Gastroesophageal sphincter (tissue), 4 donors: ENCODE results near the gene FAM50A. TPM values are rescaled to one million over a fixed set of nuclear protein-coding genes. Genes with fewer than 3 reads are reported as not detected.

Experiments used
- ATAC-seq: fragments of 150-250 bp; one replicate; pipeline ENCODE4 v1.9.1; 2016; ENCODE audit warnings: mild to moderate bottlenecking, moderate library complexity
- H3K27ac ChIP-seq, 4 donors: fragments of 200-600 bp; sonication (generic) in 3 of 4; 1 replicate in 3 of 4; 2 replicates in 1 of 4; pipeline ENCODE4 v1.5.1; 2016 to 2019
- H3K27me3 ChIP-seq: fragments of 200-600 bp; sonication (generic); one replicate; pipeline ENCODE4 v1.5.1; 2019
- H3K36me3 ChIP-seq, 2 donors: fragments of 200-600 bp; sonication (generic); one replicate each; pipeline ENCODE4 v1.5.1; 2019; ENCODE audit warnings: control low read depth in 1 of 2
- H3K4me1 ChIP-seq, 3 donors: fragments of 200-600 bp; sonication (generic); 1 replicate in 2 of 3; 2 replicates in 1 of 3; pipeline ENCODE4 v1.5.1; 2016 to 2019; ENCODE audit warnings: control low read depth in 2 of 3
- H3K4me3 ChIP-seq, 2 donors: fragments of 200-600 bp; sonication (generic); one replicate each; pipeline ENCODE4 v1.5.1; 2019; ENCODE audit warnings: mild to moderate bottlenecking in 1 of 2, moderate library complexity in 1 of 2
- H3K9me3 ChIP-seq, 3 donors: fragments of 200-600 bp; sonication (generic); one replicate each; pipeline ENCODE4 v1.5.1; 2017 to 2019; ENCODE audit warnings: control low read depth in 2 of 3
- CTCF ChIP-seq, 4 experiments: fragments of 200-600 bp in 2 of 4; fragments of 450-650 bp in 2 of 4; sonication (generic) in 1 of 4; IDR thresholded peaks; one replicate each; pipeline ENCODE4 v1.5.1; 2017 to 2019; ENCODE audit warnings: antibody characterized with exemption in 4 of 4, mild to moderate bottlenecking in 2 of 4, moderate library complexity in 2 of 4
- EP300 ChIP-seq: sonication (generic); formaldehyde crosslinking; IDR thresholded peaks from one replicate; pipeline ENCODE4 v1.6.1; 2017; ENCODE audit warnings: antibody characterized with exemption, mild to moderate bottlenecking
- POLR2A ChIP-seq, 2 donors: fragments of 450-650 bp; IDR thresholded peaks; one replicate each; pipeline ENCODE4 v1.6.1; 2017; ENCODE audit warnings: antibody characterized with exemption in 2 of 2, mild to moderate bottlenecking in 2 of 2, moderate library complexity in 1 of 2
- POLR2AphosphoS5 ChIP-seq: sonication (generic); formaldehyde crosslinking; IDR thresholded peaks from one replicate; pipeline ENCODE4 v1.6.1; 2017; ENCODE audit warnings: antibody characterized with exemption
- WGBS, 2 donors: methylation state at CpG; one replicate each; pipeline ENCODE4 v1.1.5; 2018; ENCODE audit warnings: low coverage in 1 of 2; 5-methylcytosine and 5-hydroxymethylcytosine counted together
- total RNA-seq, 4 donors: library from RNA; depleted of rRNA; stranded (reverse); fragments of >200 nt; gene quantifications; one replicate each; pipeline ENCODE4 v1.1.0, GENCODE V29; 2016

Gene FAM50A
- total RNA-seq, 4 donors from 2014 or later = 49.8 to 58.2 (median 53.4) TPM

- Histone ChIP-seq H3K36me3 (peaks cover 0 to 12% of the 10 kb centered on the region in 2 donors), H3K27me3 (no peaks in the 10 kb centered on the region), H3K9me3 (no peaks in the 10 kb centered on the region), H3K4me3 (no peak overlapping the region), H3K27ac (peak overlapping the region in 2 of 4 donors; percentile 56 to 57), H3K4me1 (peaks cover 0 to 12% (median 0%) of the 10 kb centered on the region in 3 donors)
- TF ChIP-seq POLR2A (IDR thresholded peaks at IDR 0.05) = no peak
- TF ChIP-seq POLR2AphosphoS5 = no peak
- TF ChIP-seq CTCF (IDR thresholded peaks at IDR 0.05) = no peak
- no peak for TF ChIP-seq EP300
- ATAC-seq = no peak
- no CpG with 5 or more reads among the region's 8 CpGs for WGBS, 2 donors
Observed at GRCh38 chrX:154419189-154419588, 24.8 kb upstream of the FAM50A start.

GRCh38 chrX:154419688-154420401 is 24.1 kb upstream of the FAM50A start:
- ATAC-seq = peak; percentile 65
- Histone ChIP-seq H3K27ac (peak overlapping the region in 2 of 4 donors; percentile 56 to 57), H3K4me3 (no peak overlapping the region), H3K27me3 (no peaks in the 10 kb centered on the region), H3K4me1 (peaks cover 0 to 12% (median 0%) of the 10 kb centered on the region in 3 donors), H3K9me3 (no peaks in the 10 kb centered on the region), H3K36me3 (peaks cover 0 to 9% of the 10 kb centered on the region in 2 donors)
- WGBS, 2 donors = no CpG with 5 or more reads among the region's 19 CpGs
- TF ChIP-seq POLR2AphosphoS5 (no peak), CTCF (IDR thresholded peaks at IDR 0.05) (no peak), POLR2A (IDR thresholded peaks at IDR 0.05) (no peak), EP300 (no peak)

- Histone ChIP-seq H3K4me3 (no peak overlapping the region), H3K27ac (peak overlapping the region in 1 of 4 donors; percentile 56), H3K36me3 (peaks cover 0 to 6% of the 10 kb centered on the region in 2 donors), H3K9me3 (no peaks in the 10 kb centered on the region), H3K27me3 (no peaks in the 10 kb centered on the region), H3K4me1 (peaks cover 0 to 12% (median 0%) of the 10 kb centered on the region in 3 donors)
- no CpG with 5 or more reads among the region's 10 CpGs for WGBS, 2 donors
- ATAC-seq = peak; percentile 14
- no peak for TF ChIP-seq EP300
- TF ChIP-seq POLR2A (IDR thresholded peaks at IDR 0.05) = no peak
- no peak for TF ChIP-seq CTCF (IDR thresholded peaks at IDR 0.05)
- no peak for TF ChIP-seq POLR2AphosphoS5
Observed at GRCh38 chrX:154420402-154420756, 23.6 kb upstream of the FAM50A start.

- peaks cover 0 to 39% (median 0%) of the 10 kb centered on the region in 3 donors for H3K4me1 ChIP-seq
- H3K27me3 ChIP-seq = no peaks in the 10 kb centered on the region
- no peaks in the 10 kb centered on the region for H3K9me3 ChIP-seq
- peak overlapping the region in 1 of 2 donors; percentile 73 for H3K4me3 ChIP-seq
- no peak for ATAC-seq
- peak overlapping the region in 2 of 4 donors; percentile 83 to 89 for H3K27ac ChIP-seq
- TF ChIP-seq EP300 = no peak
- no peak for TF ChIP-seq CTCF (IDR thresholded peaks at IDR 0.05)
- no peak for TF ChIP-seq POLR2AphosphoS5
- TF ChIP-seq POLR2A (IDR thresholded peaks at IDR 0.05) = no peak
- H3K36me3 ChIP-seq = peaks cover 0 to 8% of the 10 kb centered on the region in 2 donors
- 91 to 100% methylated on average over 1 to 3 of the region's 13 CpGs for WGBS, 2 donors
Observed at GRCh38 chrX:154426916-154427770, 16.8 kb upstream of the FAM50A start.
